ENCODE measurements around the gene SPIRE1. TPM values are rescaled to one million over a fixed set of nuclear protein-coding genes. Genes with fewer than 3 reads are reported as not detected.

SPIRE1 gene
- total and polyA plus RNA-seq, 8 donors, result 3.1 to 24.4 (median 8.4) TPM

- Histone ChIP-seq H3K36me3 (peaks cover 0 to 71% (median 50%) of the 10 kb centered on the region in 4 donors), H3K27ac (no peak overlapping the region), H3K4me1 (no peaks in the 10 kb centered on the region), H3K9me3 (no peaks in the 10 kb centered on the region), H3K27me3 (no peaks in the 10 kb centered on the region), H3K4me3 (no peak overlapping the region)
- intact Hi-C loops (cut with DNase I; ENCODE audit: low total_unique reads), result no loop called here
- 92 to 96% (median 93%) methylated on average over 7 to 16 of the region's 16 CpGs for WGBS, 5 donors
- no peak for TF ChIP-seq EP300 (IDR thresholded peaks at IDR 0.05)
- no peak for TF ChIP-seq POLR2AphosphoS5 (IDR thresholded peaks at IDR 0.05)
- TF ChIP-seq POLR2A (IDR thresholded peaks at IDR 0.05), result no peak
- no peak for TF ChIP-seq CTCF (IDR thresholded peaks at IDR 0.05)
- no peak for DNase-seq
Measured at GRCh38 chr18:12429556-12429955, 228.4 kb downstream of the SPIRE1 start.

DNA sequence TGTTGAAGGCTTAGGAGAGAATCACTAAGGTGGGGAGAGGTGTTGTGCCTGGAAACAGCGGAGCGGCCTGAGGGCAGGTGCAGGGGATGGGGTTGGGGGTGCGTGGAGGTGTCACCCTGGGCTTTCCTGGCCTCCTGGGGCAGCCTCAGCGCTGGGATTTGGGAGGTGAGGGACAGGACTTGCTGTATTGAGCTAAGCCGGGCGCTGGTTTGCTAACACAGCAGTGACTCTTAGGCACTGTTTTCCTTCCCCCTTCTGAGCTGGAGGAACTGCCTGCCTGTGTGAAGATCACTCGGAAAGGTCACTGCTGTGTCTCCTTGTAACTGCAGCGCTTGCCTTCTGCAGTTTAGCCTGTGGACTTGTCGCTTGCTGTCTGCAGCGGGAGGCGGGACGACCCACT is 229.0 kb downstream of the SPIRE1 start:
- intact Hi-C loops (cut with DNase I; ENCODE audit: low total_unique reads), result no loop called here
- Histone ChIP-seq H3K27me3 (no peaks in the 10 kb centered on the region), H3K9me3 (no peaks in the 10 kb centered on the region), H3K4me1 (no peaks in the 10 kb centered on the region), H3K36me3 (peaks cover 0 to 65% (median 47%) of the 10 kb centered on the region in 4 donors), H3K27ac (no peak overlapping the region), H3K4me3 (no peak overlapping the region)
- WGBS, 5 donors, result 78 to 96% (median 87%) methylated on average over 11 to 12 of the region's 12 CpGs
- DNase-seq, result no peak
- TF ChIP-seq EP300 (IDR thresholded peaks at IDR 0.05) (no peak), POLR2AphosphoS5 (IDR thresholded peaks at IDR 0.05) (no peak), CTCF (IDR thresholded peaks at IDR 0.05) (no peak), POLR2A (IDR thresholded peaks at IDR 0.05) (no peak)

DNA sequence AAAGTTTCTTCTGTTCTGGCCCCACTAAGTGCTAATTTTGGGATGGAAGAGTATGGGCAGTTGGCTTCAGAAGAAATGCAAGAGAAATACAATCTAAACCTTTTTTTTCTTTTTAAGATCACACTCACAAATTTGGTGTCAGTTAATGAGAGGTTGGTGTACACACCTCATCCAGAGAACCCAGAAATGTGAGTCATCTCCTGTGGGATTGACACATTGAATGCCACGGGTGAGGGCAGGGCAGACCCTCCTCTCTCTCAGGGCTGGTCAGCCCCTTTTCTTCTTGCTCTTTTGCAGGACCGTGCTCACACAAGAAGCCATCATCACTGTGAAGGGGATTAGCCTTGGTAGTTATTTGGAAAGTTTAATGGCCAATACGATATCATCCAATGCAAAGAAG is 231.0 kb downstream of the SPIRE1 start:
- no peak for DNase-seq
- WGBS, 5 donors, result 91 to 100% (median 94%) methylated on average over 3 of the region's 3 CpGs
- Histone ChIP-seq H3K27me3 (no peaks in the 10 kb centered on the region), H3K36me3 (peaks cover 0 to 45% (median 32%) of the 10 kb centered on the region in 4 donors), H3K27ac (no peak overlapping the region), H3K4me3 (no peak overlapping the region), H3K9me3 (no peaks in the 10 kb centered on the region), H3K4me1 (no peaks in the 10 kb centered on the region)
- TF ChIP-seq POLR2A (IDR thresholded peaks at IDR 0.05) (no peak), EP300 (IDR thresholded peaks at IDR 0.05) (no peak), CTCF (IDR thresholded peaks at IDR 0.05) (no peak), POLR2AphosphoS5 (IDR thresholded peaks at IDR 0.05) (no peak)
- intact Hi-C loops (cut with DNase I; ENCODE audit: low total_unique reads), result no loop called here

DNA sequence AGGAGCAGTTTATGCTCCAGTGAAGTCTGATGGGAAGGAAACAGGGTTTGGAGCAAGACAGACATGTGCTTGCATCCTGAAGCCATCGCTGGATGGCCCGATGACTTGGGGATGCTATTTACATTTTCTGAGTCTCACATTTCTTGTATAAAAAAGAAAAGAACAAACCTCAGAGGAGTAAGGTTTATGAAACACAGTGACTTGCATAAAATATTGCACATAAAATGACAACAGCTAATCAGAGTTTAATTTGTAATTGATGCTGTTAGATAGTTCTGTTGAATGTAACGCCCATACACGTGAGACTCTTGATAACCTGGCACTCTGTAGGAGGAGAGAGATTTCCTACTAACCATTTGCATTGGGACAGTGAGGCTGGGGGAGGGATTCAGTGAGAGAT is 233.7 kb downstream of the SPIRE1 start:
- Histone ChIP-seq H3K36me3 (peaks cover 0 to 29% (median 14%) of the 10 kb centered on the region in 4 donors), H3K4me1 (peaks cover 5 to 19% (median 17%) of the 10 kb centered on the region in 4 donors), H3K27me3 (no peaks in the 10 kb centered on the region), H3K27ac (no peak overlapping the region), H3K9me3 (no peaks in the 10 kb centered on the region), H3K4me3 (no peak overlapping the region)
- TF ChIP-seq POLR2A (IDR thresholded peaks at IDR 0.05) (no peak), CTCF (IDR thresholded peaks at IDR 0.05) (no peak), POLR2AphosphoS5 (IDR thresholded peaks at IDR 0.05) (no peak), EP300 (IDR thresholded peaks at IDR 0.05) (no peak)
- WGBS, 5 donors, result 61 to 78% (median 74%) methylated on average over 4 of the region's 4 CpGs
- intact Hi-C loops (cut with DNase I; ENCODE audit: low total_unique reads), result no loop called here
- no peak for DNase-seq

All from stomach (tissue), 9 donors.